OCI-LY7 (cell line): ENCODE results near the gene CEP68.

Source experiments
- EZH2phosphoT487 ChIP-seq: fragments of 200-600 bp; sonication (generic); IDR thresholded peaks from 2 replicates; pipeline ENCODE4 v1.6.1; 2018; ENCODE audit warnings: low read depth, borderline replicate concordance, mild to moderate bottlenecking, mixed run types, antibody characterized with exemption, low read length, moderate library complexity, mixed read lengths
- TF ChIP-seq, protein P1 (sequence below): fragments of 200-600 bp; sonication (generic); conservative IDR thresholded peaks from 2 replicates; pipeline ENCODE4 v1.5.1; 2014; ENCODE audit warnings: mild to moderate bottlenecking, antibody characterized with exemption, low read length, moderate library complexity, mixed read lengths

DNA sequence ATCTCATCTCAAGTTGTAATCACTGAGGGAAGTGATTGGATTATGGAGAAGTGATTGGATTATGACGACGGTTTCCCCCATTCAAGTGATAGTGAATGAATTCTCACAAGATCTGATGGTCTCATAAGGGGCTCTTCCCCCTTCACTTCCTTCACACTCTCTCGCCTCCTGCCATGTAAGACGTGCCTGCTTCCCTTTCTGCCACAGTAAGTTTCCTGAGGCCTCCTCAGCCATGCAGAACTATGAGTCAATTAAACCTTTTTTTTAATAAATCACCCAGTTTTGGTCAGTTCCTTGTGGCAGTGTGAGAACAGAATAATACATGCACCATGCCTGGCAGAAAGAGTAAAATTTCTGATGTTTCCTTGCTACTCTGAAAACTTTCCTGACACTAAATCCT, 36.6 kb downstream of the CEP68 start:
- TF ChIP-seq, protein P1, sequence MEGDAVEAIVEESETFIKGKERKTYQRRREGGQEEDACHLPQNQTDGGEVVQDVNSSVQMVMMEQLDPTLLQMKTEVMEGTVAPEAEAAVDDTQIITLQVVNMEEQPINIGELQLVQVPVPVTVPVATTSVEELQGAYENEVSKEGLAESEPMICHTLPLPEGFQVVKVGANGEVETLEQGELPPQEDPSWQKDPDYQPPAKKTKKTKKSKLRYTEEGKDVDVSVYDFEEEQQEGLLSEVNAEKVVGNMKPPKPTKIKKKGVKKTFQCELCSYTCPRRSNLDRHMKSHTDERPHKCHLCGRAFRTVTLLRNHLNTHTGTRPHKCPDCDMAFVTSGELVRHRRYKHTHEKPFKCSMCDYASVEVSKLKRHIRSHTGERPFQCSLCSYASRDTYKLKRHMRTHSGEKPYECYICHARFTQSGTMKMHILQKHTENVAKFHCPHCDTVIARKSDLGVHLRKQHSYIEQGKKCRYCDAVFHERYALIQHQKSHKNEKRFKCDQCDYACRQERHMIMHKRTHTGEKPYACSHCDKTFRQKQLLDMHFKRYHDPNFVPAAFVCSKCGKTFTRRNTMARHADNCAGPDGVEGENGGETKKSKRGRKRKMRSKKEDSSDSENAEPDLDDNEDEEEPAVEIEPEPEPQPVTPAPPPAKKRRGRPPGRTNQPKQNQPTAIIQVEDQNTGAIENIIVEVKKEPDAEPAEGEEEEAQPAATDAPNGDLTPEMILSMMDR: no peak
- TF ChIP-seq EZH2phosphoT487: no peak
